Transverse colon (tissue), 4 donors: ENCODE results near the gene SEC14L2. TPM values are rescaled to one million over a fixed set of nuclear protein-coding genes. Genes with fewer than 3 reads are reported as not detected.
"Not testable (repeated sequence)": the region's sequence is repeated elsewhere in the genome, so short reads cannot be mapped to it uniquely, and the experiment has no call there.

ENCODE experiments used
- DNase-seq: peaks from one replicate; pipeline ENCODE4 v3.0.0-alpha.2; 2019
- H3K27ac ChIP-seq, 4 donors: fragments of 200-600 bp; sonication (generic); 2 replicates each; pipeline ENCODE4 v1.5.1; 2016 to 2018; ENCODE audit warnings: inconsistent platforms in 4 of 4
- H3K27me3 ChIP-seq: fragments of 200-600 bp; sonication (generic); 2 replicates; pipeline ENCODE4 v1.5.1; 2017; ENCODE audit warnings: inconsistent platforms
- H3K36me3 ChIP-seq, 4 donors: fragments of 200-600 bp; sonication (generic); 2 replicates each; pipeline ENCODE4 v1.5.1; 2017 to 2019; ENCODE audit warnings: inconsistent platforms in 4 of 4
- H3K4me1 ChIP-seq, 4 donors: fragments of 200-600 bp; sonication (generic); 2 replicates each; pipeline ENCODE4 v1.5.1; 2017 to 2020; ENCODE audit warnings: inconsistent platforms in 4 of 4
- H3K4me3 ChIP-seq, 4 donors: fragments of 200-600 bp; sonication (generic); 1 replicate in 1 of 4; 2 replicates in 3 of 4; pipeline versions ENCODE4 v1.5.1 to v1.6.1; 2017 to 2019; ENCODE audit warnings: inconsistent platforms in 4 of 4
- H3K9me3 ChIP-seq, 2 donors: fragments of 200-600 bp; sonication (generic); 2 replicates each; pipeline ENCODE4 v1.5.1; 2017 to 2019; ENCODE audit warnings: inconsistent platforms in 2 of 2
- CTCF ChIP-seq, 5 experiments: fragments of 200-600 bp in 3 of 5; fragments of 450-650 bp in 2 of 5; sonication (generic) in 3 of 5; IDR thresholded peaks; 1 replicate in 2 of 5; 2 replicates in 3 of 5; pipeline ENCODE4 v1.5.1; 2016 to 2017; ENCODE audit warnings: antibody characterized with exemption in 5 of 5, inconsistent platforms in 3 of 5, mild to moderate bottlenecking in 2 of 5, moderate library complexity in 1 of 5
- EP300 ChIP-seq: sonication (generic); formaldehyde crosslinking; IDR thresholded peaks from one replicate; pipeline ENCODE4 v1.6.1; 2017; ENCODE audit warnings: antibody characterized with exemption, low read depth
- POLR2A ChIP-seq: fragments of 450-650 bp; IDR thresholded peaks from one replicate; pipeline ENCODE4 v1.6.1; 2016; ENCODE audit warnings: antibody characterized with exemption, mild to moderate bottlenecking, moderate library complexity
- POLR2AphosphoS5 ChIP-seq, 3 donors: sonication (generic); formaldehyde crosslinking; IDR thresholded peaks; one replicate each; pipeline ENCODE4 v1.6.1; 2016; ENCODE audit warnings: antibody characterized with exemption in 3 of 3
- WGBS, 2 donors: methylation state at CpG; one replicate each; pipeline ENCODE4 v1.1.5; 2018; ENCODE audit warnings: low coverage in 1 of 2; 5-methylcytosine and 5-hydroxymethylcytosine counted together
- in situ Hi-C, 4 donors: fragments of 200-750 bp; cut with MboI; loops; one replicate each; pipeline versions ENCODE4 v1.15.0 to v1.15.1; 2017; ENCODE audit warnings: low sequenced_read_pairs in 3 of 4, low pct_ligation_motif_present in 1 of 4, low pct_unique_long_range_greater_than_20kb in 1 of 4
- intact Hi-C: fragments of 100-400 bp; cut with DNase I; formaldehyde crosslinking; loops from one replicate; pipeline ENCODE4 v1.15.1; 2023; ENCODE audit warnings: low total_unique reads
- total RNA-seq, 4 donors: library from RNA; depleted of rRNA; stranded (reverse); fragments of >200 nt; gene quantifications; one replicate each; pipeline ENCODE4 v1.1.0, GENCODE V29; 2016

Gene SEC14L2
- total RNA-seq, 4 donors from 2014 or later: 2.2 to 5.5 (median 4.5) TPM; not detected in 1

- H3K4me3 ChIP-seq: peak overlapping the region; percentile 45 to 61 (median 50)
- WGBS, 2 donors: 36% methylated on average over 11 of the region's 11 CpGs; no CpG with 5 or more reads in 1 of the 2 donors
- peaks cover 3 to 24% (median 17%) of the 10 kb centered on the region in 4 donors for H3K4me1 ChIP-seq
- intact Hi-C loops: no loop called here
- in situ Hi-C loops: loop anchor here (10.0 to 25.0 kb wide), 4 partner anchors 89 to 286 kb away; partner anchors contain the start of genes CASTOR1 (in 1 of the 4) and OSM (in 1 of the 4)
- no peaks in the 10 kb centered on the region for H3K36me3 ChIP-seq
- TF ChIP-seq CTCF (IDR thresholded peaks at IDR 0.05): no peak
- no peak for TF ChIP-seq POLR2A
- TF ChIP-seq EP300: no peak
- TF ChIP-seq POLR2AphosphoS5 (IDR thresholded peaks at IDR 0.05): no peak
- H3K27ac ChIP-seq: peak overlapping the region in 3 of 4 donors; percentile 35 to 57 (median 38)
- H3K9me3 ChIP-seq: no peaks in the 10 kb centered on the region
- peaks cover 16% of the 10 kb centered on the region for H3K27me3 ChIP-seq
- no peak for DNase-seq
These were observed 1.1 kb downstream of the SEC14L2 start for GRCh38 chr22:30397656-30398635.

- Histone ChIP-seq H3K9me3 (no peaks in the 10 kb centered on the region), H3K27me3 (peaks cover 16% of the 10 kb centered on the region), H3K36me3 (no peaks in the 10 kb centered on the region), H3K4me1 (peaks cover 3 to 24% (median 17%) of the 10 kb centered on the region in 4 donors), H3K4me3 (no peak overlapping the region), H3K27ac (no peak overlapping the region)
- TF ChIP-seq POLR2AphosphoS5 (IDR thresholded peaks at IDR 0.05): no peak
- no peak for TF ChIP-seq EP300
- no peak for TF ChIP-seq POLR2A
- DNase-seq: no peak
- intact Hi-C loops: no loop called here
- 32 to 68% methylated on average over 5 to 24 of the region's 25 CpGs for WGBS, 2 donors
- in situ Hi-C loops: loop anchor here (10.0 to 25.0 kb wide), 4 partner anchors 88 to 287 kb away; partner anchors contain the start of genes CASTOR1 (in 1 of the 4) and OSM (in 1 of the 4)
These were observed 2.2 kb downstream of the SEC14L2 start for GRCh38 chr22:30398685-30399680.

- Histone ChIP-seq H3K27me3 (peaks cover 16% of the 10 kb centered on the region), H3K9me3 (no peaks in the 10 kb centered on the region), H3K27ac (no peak overlapping the region), H3K36me3 (no peaks in the 10 kb centered on the region), H3K4me3 (no peak overlapping the region), H3K4me1 (peaks cover 3 to 24% (median 17%) of the 10 kb centered on the region in 4 donors)
- in situ Hi-C loops: loop anchor here (10.0 to 25.0 kb wide), 4 partner anchors 88 to 287 kb away; partner anchors contain the start of genes CASTOR1 (in 1 of the 4) and OSM (in 1 of the 4)
- no peak for DNase-seq
- TF ChIP-seq CTCF (IDR thresholded peaks at IDR 0.05) (no peak), POLR2AphosphoS5 (IDR thresholded peaks at IDR 0.05) (no peak), EP300 (no peak), POLR2A (no peak)
- intact Hi-C loops: no loop called here
- 84% methylated on average over 5 of the region's 5 CpGs; no CpG with 5 or more reads in 1 of the 2 donors for WGBS, 2 donors
These were observed 2.9 kb downstream of the SEC14L2 start for GRCh38 chr22:30399718-30400117.

- Histone ChIP-seq H3K4me1 (peaks cover 3 to 24% (median 17%) of the 10 kb centered on the region in 4 donors), H3K27ac (no peak overlapping the region), H3K27me3 (peaks cover 16% of the 10 kb centered on the region), H3K4me3 (no peak overlapping the region), H3K9me3 (no peaks in the 10 kb centered on the region), H3K36me3 (no peaks in the 10 kb centered on the region)
- TF ChIP-seq POLR2A (no peak), POLR2AphosphoS5 (IDR thresholded peaks at IDR 0.05) (no peak), EP300 (no peak), CTCF (IDR thresholded peaks at IDR 0.05) (no peak)
- DNase-seq: no peak
- intact Hi-C loops (no loop called here), in situ Hi-C loops (no loop called here)
- 86 to 100% methylated on average over 1 of the region's 1 CpG for WGBS, 2 donors
These were observed 3.3 kb downstream of the SEC14L2 start for GRCh38 chr22:30400159-30400558.

GRCh38 chr22:30401024-30401423 is 4.2 kb downstream of the SEC14L2 start:
- 97 to 100% methylated on average over 1 to 3 of the region's 3 CpGs for WGBS, 2 donors
- in situ Hi-C loops, H3K4me3 ChIP-seq, H3K27ac ChIP-seq, DNase-seq, H3K9me3 ChIP-seq, H3K36me3 ChIP-seq, intact Hi-C loops: not testable (repeated sequence)
- Histone ChIP-seq H3K27me3 (peaks cover 16% of the 10 kb centered on the region), H3K4me1 (peaks cover 3 to 24% (median 17%) of the 10 kb centered on the region in 4 donors)
